ENCODE measurements around the gene SLC49A4.
A peak's percentile ranks its signal among the peaks of the same experiment; 100 is the strongest.
"Not testable (repeated sequence)": the region's sequence is repeated elsewhere in the genome, so short reads cannot be mapped to it uniquely, and the experiment has no call there.

SLC49A4 gene

GRCh38 chr3:122794779-122795673 is at the start of gene SLC49A4:
Gene SLC49A4, plus strand, starts transcription at chr3:122795069. Its CDS starts 124 bp downstream, at chr3:122795193.
- H3K27me3 ChIP-seq (ENCODE audit: control insufficient read depth in 2 of 2, insufficient read depth in 2 of 2, low read length in 2 of 2), result no peaks in the 10 kb centered on the region
- peak within 1 kb of the TSS; percentile 90 to 92 for H3K27ac ChIP-seq (ENCODE audit: low read depth in 2 of 2, low read length in 2 of 2)
- H3K9ac ChIP-seq (ENCODE audit: low read depth in 1 of 2, low read length in 2 of 2), result peak within 1 kb of the TSS; percentile 86 to 92
- H3K9me3 ChIP-seq (ENCODE audit: control insufficient read depth in 2 of 2, low read length in 2 of 2), result no peaks in the 10 kb centered on the region
- H3K4me1 ChIP-seq (ENCODE audit: control insufficient read depth in 2 of 2, insufficient read depth in 2 of 2, low read length in 2 of 2), result peaks cover 5 to 16% of the 10 kb centered on the region in 2 donors
- H3K4me3 ChIP-seq (ENCODE audit: low read length in 2 of 2), result peak within 1 kb of the TSS; percentile 87 to 94
- H3K36me3 ChIP-seq (ENCODE audit: control insufficient read depth in 2 of 2, insufficient read depth in 2 of 2, low read length in 2 of 2), result no peaks in the 10 kb centered on the region

GRCh38 chr3:122745369-122746021 is 49.4 kb upstream of the SLC49A4 start:
- H3K4me3 ChIP-seq (ENCODE audit: low read length in 2 of 2), result no peak overlapping the region
- H3K36me3 ChIP-seq (ENCODE audit: control insufficient read depth in 2 of 2, insufficient read depth in 2 of 2, low read length in 2 of 2), result peaks cover 3 to 7% of the 10 kb centered on the region in 2 donors

GRCh38 chr3:122747295-122747694 is 47.6 kb upstream of the SLC49A4 start:
- not testable (repeated sequence) for H3K4me1 ChIP-seq (ENCODE audit: control insufficient read depth in 2 of 2, insufficient read depth in 2 of 2, low read length in 2 of 2); H3K9ac ChIP-seq (ENCODE audit: low read depth in 1 of 2, low read length in 2 of 2); H3K4me3 ChIP-seq (ENCODE audit: low read length in 2 of 2); H3K9me3 ChIP-seq (ENCODE audit: control insufficient read depth in 2 of 2, low read length in 2 of 2); H3K27me3 ChIP-seq (ENCODE audit: control insufficient read depth in 2 of 2, insufficient read depth in 2 of 2, low read length in 2 of 2); H3K27ac ChIP-seq (ENCODE audit: low read depth in 2 of 2, low read length in 2 of 2)
- H3K36me3 ChIP-seq (ENCODE audit: control insufficient read depth in 2 of 2, insufficient read depth in 2 of 2, low read length in 2 of 2), result peaks cover 5 to 10% of the 10 kb centered on the region in 2 donors

More at GRCh38 chr3:122745369-122746021, 49.4 kb upstream of the SLC49A4 start:
- no peak overlapping the region for H3K9ac ChIP-seq (ENCODE audit: low read depth in 1 of 2, low read length in 2 of 2)
- H3K27ac ChIP-seq (ENCODE audit: low read depth in 2 of 2, low read length in 2 of 2), result no peak overlapping the region
- no peaks in the 10 kb centered on the region for H3K4me1 ChIP-seq (ENCODE audit: control insufficient read depth in 2 of 2, insufficient read depth in 2 of 2, low read length in 2 of 2)
- no peaks in the 10 kb centered on the region for H3K27me3 ChIP-seq (ENCODE audit: control insufficient read depth in 2 of 2, insufficient read depth in 2 of 2, low read length in 2 of 2)
- H3K9me3 ChIP-seq (ENCODE audit: control insufficient read depth in 2 of 2, low read length in 2 of 2), result no peaks in the 10 kb centered on the region

GRCh38 chr3:122748347-122748746 is 46.5 kb upstream of the SLC49A4 start:
- Histone ChIP-seq H3K27ac (ENCODE audit: low read depth in 2 of 2, low read length in 2 of 2) (no peak overlapping the region), H3K4me1 (ENCODE audit: control insufficient read depth in 2 of 2, insufficient read depth in 2 of 2, low read length in 2 of 2) (no peaks in the 10 kb centered on the region), H3K27me3 (ENCODE audit: control insufficient read depth in 2 of 2, insufficient read depth in 2 of 2, low read length in 2 of 2) (no peaks in the 10 kb centered on the region), H3K36me3 (ENCODE audit: control insufficient read depth in 2 of 2, insufficient read depth in 2 of 2, low read length in 2 of 2) (peaks cover 4 to 6% of the 10 kb centered on the region in 2 donors), H3K9ac (ENCODE audit: low read depth in 1 of 2, low read length in 2 of 2) (no peak overlapping the region), H3K4me3 (ENCODE audit: low read length in 2 of 2) (no peak overlapping the region), H3K9me3 (ENCODE audit: control insufficient read depth in 2 of 2, low read length in 2 of 2) (no peaks in the 10 kb centered on the region)

GRCh38 chr3:122754929-122755328 is 39.9 kb upstream of the SLC49A4 start:
- Histone ChIP-seq H3K9ac (ENCODE audit: low read depth in 1 of 2, low read length in 2 of 2) (no peak overlapping the region), H3K4me1 (ENCODE audit: control insufficient read depth in 2 of 2, insufficient read depth in 2 of 2, low read length in 2 of 2) (no peaks in the 10 kb centered on the region), H3K36me3 (ENCODE audit: control insufficient read depth in 2 of 2, insufficient read depth in 2 of 2, low read length in 2 of 2) (peaks cover 5 to 17% of the 10 kb centered on the region in 2 donors), H3K4me3 (ENCODE audit: low read length in 2 of 2) (no peak overlapping the region), H3K27me3 (ENCODE audit: control insufficient read depth in 2 of 2, insufficient read depth in 2 of 2, low read length in 2 of 2) (no peaks in the 10 kb centered on the region), H3K27ac (ENCODE audit: low read depth in 2 of 2, low read length in 2 of 2) (no peak overlapping the region), H3K9me3 (ENCODE audit: control insufficient read depth in 2 of 2, low read length in 2 of 2) (no peaks in the 10 kb centered on the region)

GRCh38 chr3:122755491-122755890 is 39.4 kb upstream of the SLC49A4 start:
- Histone ChIP-seq H3K4me1 (ENCODE audit: control insufficient read depth in 2 of 2, insufficient read depth in 2 of 2, low read length in 2 of 2) (no peaks in the 10 kb centered on the region), H3K4me3 (ENCODE audit: low read length in 2 of 2) (no peak overlapping the region), H3K27me3 (ENCODE audit: control insufficient read depth in 2 of 2, insufficient read depth in 2 of 2, low read length in 2 of 2) (no peaks in the 10 kb centered on the region), H3K9me3 (ENCODE audit: control insufficient read depth in 2 of 2, low read length in 2 of 2) (no peaks in the 10 kb centered on the region), H3K36me3 (ENCODE audit: control insufficient read depth in 2 of 2, insufficient read depth in 2 of 2, low read length in 2 of 2) (peaks cover 5 to 17% of the 10 kb centered on the region in 2 donors), H3K9ac (ENCODE audit: low read depth in 1 of 2, low read length in 2 of 2) (no peak overlapping the region), H3K27ac (ENCODE audit: low read depth in 2 of 2, low read length in 2 of 2) (no peak overlapping the region)

- Histone ChIP-seq H3K36me3 (ENCODE audit: control insufficient read depth in 2 of 2, insufficient read depth in 2 of 2, low read length in 2 of 2) (peaks cover 2 to 9% of the 10 kb centered on the region in 2 donors), H3K27ac (ENCODE audit: low read depth in 2 of 2, low read length in 2 of 2) (no peak overlapping the region), H3K4me3 (ENCODE audit: low read length in 2 of 2) (no peak overlapping the region), H3K4me1 (ENCODE audit: control insufficient read depth in 2 of 2, insufficient read depth in 2 of 2, low read length in 2 of 2) (no peaks in the 10 kb centered on the region), H3K27me3 (ENCODE audit: control insufficient read depth in 2 of 2, insufficient read depth in 2 of 2, low read length in 2 of 2) (no peaks in the 10 kb centered on the region), H3K9me3 (ENCODE audit: control insufficient read depth in 2 of 2, low read length in 2 of 2) (no peaks in the 10 kb centered on the region), H3K9ac (ENCODE audit: low read depth in 1 of 2, low read length in 2 of 2) (no peak overlapping the region)
These were observed 35.9 kb upstream of the SLC49A4 start for GRCh38 chr3:122758877-122759560.

GRCh38 chr3:122760453-122761271 is 34.2 kb upstream of the SLC49A4 start:
- H3K27ac ChIP-seq (ENCODE audit: low read depth in 2 of 2, low read length in 2 of 2), result no peak overlapping the region
- H3K36me3 ChIP-seq (ENCODE audit: control insufficient read depth in 2 of 2, insufficient read depth in 2 of 2, low read length in 2 of 2), result no peaks in the 10 kb centered on the region
- no peaks in the 10 kb centered on the region for H3K4me1 ChIP-seq (ENCODE audit: control insufficient read depth in 2 of 2, insufficient read depth in 2 of 2, low read length in 2 of 2)
- no peaks in the 10 kb centered on the region for H3K27me3 ChIP-seq (ENCODE audit: control insufficient read depth in 2 of 2, insufficient read depth in 2 of 2, low read length in 2 of 2)
- H3K9me3 ChIP-seq (ENCODE audit: control insufficient read depth in 2 of 2, low read length in 2 of 2), result no peaks in the 10 kb centered on the region
- H3K4me3 ChIP-seq (ENCODE audit: low read length in 2 of 2), result no peak overlapping the region
- no peak overlapping the region for H3K9ac ChIP-seq (ENCODE audit: low read depth in 1 of 2, low read length in 2 of 2)

- Histone ChIP-seq H3K36me3 (ENCODE audit: control insufficient read depth in 2 of 2, insufficient read depth in 2 of 2, low read length in 2 of 2) (no peaks in the 10 kb centered on the region), H3K27me3 (ENCODE audit: control insufficient read depth in 2 of 2, insufficient read depth in 2 of 2, low read length in 2 of 2) (no peaks in the 10 kb centered on the region), H3K4me1 (ENCODE audit: control insufficient read depth in 2 of 2, insufficient read depth in 2 of 2, low read length in 2 of 2) (no peaks in the 10 kb centered on the region), H3K27ac (ENCODE audit: low read depth in 2 of 2, low read length in 2 of 2) (no peak overlapping the region), H3K9ac (ENCODE audit: low read depth in 1 of 2, low read length in 2 of 2) (no peak overlapping the region), H3K9me3 (ENCODE audit: control insufficient read depth in 2 of 2, low read length in 2 of 2) (no peaks in the 10 kb centered on the region), H3K4me3 (ENCODE audit: low read length in 2 of 2) (no peak overlapping the region)
These were observed 28.4 kb upstream of the SLC49A4 start for GRCh38 chr3:122766430-122766829.

Data from mucosa of rectum (tissue), 2 donors.